IPS-15b (cell line): ENCODE results near the gene EIF4EBP3.
"Not testable (repeated sequence)": the region's sequence is repeated elsewhere in the genome, so short reads cannot be mapped to it uniquely, and the experiment has no call there.

ENCODE experiments used
- H3K27me3 ChIP-seq: one replicate; pipeline ENCODE4 v1.6.1; 2013; ENCODE audit warnings: low read length; ENCODE audit not compliant: control insufficient read depth, insufficient read depth
- H3K36me3 ChIP-seq: one replicate; pipeline ENCODE4 v1.6.1; 2013; ENCODE audit warnings: low read length; ENCODE audit not compliant: control insufficient read depth, insufficient read depth
- H3K4me1 ChIP-seq: one replicate; pipeline ENCODE4 v1.6.1; 2013; ENCODE audit warnings: mild to moderate bottlenecking, low read length; ENCODE audit not compliant: control insufficient read depth, insufficient read depth
- H3K4me3 ChIP-seq: one replicate; pipeline ENCODE4 v1.5.1; 2013; ENCODE audit warnings: low read depth, low read length
- H3K9ac ChIP-seq: one replicate; pipeline ENCODE4 v1.6.1; 2013; ENCODE audit warnings: low read depth, mild to moderate bottlenecking, low read length
- H3K9me3 ChIP-seq: one replicate; pipeline ENCODE4 v1.6.1; 2013; ENCODE audit warnings: mild to moderate bottlenecking, low read length; ENCODE audit not compliant: control insufficient read depth, insufficient read depth

Gene EIF4EBP3

GRCh38 chr5:140591747-140592372 is 44.4 kb downstream of the EIF4EBP3 start:
- Histone ChIP-seq H3K4me1 (no peaks in the 10 kb centered on the region), H3K9ac (no peak overlapping the region), H3K9me3 (no peaks in the 10 kb centered on the region), H3K27me3 (no peaks in the 10 kb centered on the region), H3K36me3 (no peaks in the 10 kb centered on the region), H3K4me3 (no peak overlapping the region)

GRCh38 chr5:140593070-140593469 is 45.6 kb downstream of the EIF4EBP3 start:
- Histone ChIP-seq H3K4me3 (peak overlapping the region; percentile 37), H3K9ac (peak overlapping the region; percentile 70)
- not testable (repeated sequence) for H3K27me3 ChIP-seq, H3K9me3 ChIP-seq, H3K4me1 ChIP-seq, H3K36me3 ChIP-seq

- no peaks in the 10 kb centered on the region for H3K4me1 ChIP-seq
- no peaks in the 10 kb centered on the region for H3K9me3 ChIP-seq
- H3K4me3 ChIP-seq: no peak overlapping the region
- H3K36me3 ChIP-seq: no peaks in the 10 kb centered on the region
- no peak overlapping the region for H3K9ac ChIP-seq
- H3K27me3 ChIP-seq: no peaks in the 10 kb centered on the region
Measured at GRCh38 chr5:140594169-140594568, 46.7 kb downstream of the EIF4EBP3 start.

GRCh38 chr5:140595538-140596300 is 48.3 kb downstream of the EIF4EBP3 start:
- Histone ChIP-seq H3K27me3 (no peaks in the 10 kb centered on the region), H3K9ac (no peak overlapping the region), H3K4me3 (no peak overlapping the region), H3K36me3 (no peaks in the 10 kb centered on the region), H3K9me3 (no peaks in the 10 kb centered on the region), H3K4me1 (no peaks in the 10 kb centered on the region)

GRCh38 chr5:140596321-140596741 is 48.9 kb downstream of the EIF4EBP3 start:
- no peaks in the 10 kb centered on the region for H3K4me1 ChIP-seq

GRCh38 chr5:140598836-140599235 is 51.4 kb downstream of the EIF4EBP3 start:
- no peaks in the 10 kb centered on the region for H3K9me3 ChIP-seq
- no peaks in the 10 kb centered on the region for H3K4me1 ChIP-seq
- H3K36me3 ChIP-seq: no peaks in the 10 kb centered on the region
- H3K9ac ChIP-seq: no peak overlapping the region
- no peaks in the 10 kb centered on the region for H3K27me3 ChIP-seq
- H3K4me3 ChIP-seq: no peak overlapping the region

More at GRCh38 chr5:140596321-140596741, 48.9 kb downstream of the EIF4EBP3 start:
- Histone ChIP-seq H3K9ac (no peak overlapping the region), H3K27me3 (no peaks in the 10 kb centered on the region), H3K9me3 (no peaks in the 10 kb centered on the region), H3K36me3 (no peaks in the 10 kb centered on the region), H3K4me3 (no peak overlapping the region)
